Activated T-helper 17 cell treated with anti-CD3 and anti-CD28 coated beads, Interleukin-2, amount 50 U/mL, for 72 hours (primary cell): ENCODE data around the gene POLA1. TPM values are rescaled to one million over a fixed set of nuclear protein-coding genes. Genes with fewer than 3 reads are reported as not detected.

Source experiments
- ATAC-seq: fragments of 150-1000 bp; cut with Tn5 transposase; replicated peaks from 2 replicates; pipeline ENCODE4 v1.10.0; 2021; ENCODE audit warnings: mild to moderate bottlenecking, moderate library complexity
- H3K27ac Mint-ChIP-seq: one replicate; pipeline ENCODE4 v1.8.0; 2022; ENCODE audit warnings: mixed read lengths
- H3K27me3 Mint-ChIP-seq: one replicate; pipeline ENCODE4 v1.8.0; 2022; ENCODE audit warnings: mixed read lengths
- H3K36me3 Mint-ChIP-seq: one replicate; pipeline ENCODE4 v1.8.0; 2022; ENCODE audit warnings: low read depth, mild to moderate bottlenecking, mixed read lengths
- H3K4me1 Mint-ChIP-seq: one replicate; pipeline ENCODE4 v1.8.0; 2022; ENCODE audit warnings: mixed read lengths
- H3K4me3 Mint-ChIP-seq: one replicate; pipeline ENCODE4 v1.8.0; 2022; ENCODE audit warnings: mild to moderate bottlenecking, mixed read lengths
- H3K9me3 Mint-ChIP-seq: one replicate; pipeline ENCODE4 v1.8.0; 2022; ENCODE audit warnings: mixed read lengths
- total RNA-seq, 2 donors: library from RNA; stranded (reverse); gene quantifications; one replicate each; pipeline ENCODE4 v1.2.3, GENCODE V29; 2022

Gene POLA1
- total RNA-seq, 2 donors from 2014 or later = 36.8 to 41.9 TPM

GRCh38 chrX:25029288-25029825 lies 335.6 kb downstream of the POLA1 start:
- ATAC-seq = no peak
- Mint-ChIP-seq H3K36me3 (no peaks in the 10 kb centered on the region), H3K9me3 (no peaks in the 10 kb centered on the region), H3K27me3 (peaks cover 15% of the 10 kb centered on the region), H3K4me1 (no peaks in the 10 kb centered on the region), H3K27ac (no peak overlapping the region), H3K4me3 (no peak overlapping the region)

- Mint-ChIP-seq H3K36me3 (no peaks in the 10 kb centered on the region), H3K9me3 (no peaks in the 10 kb centered on the region), H3K4me1 (no peaks in the 10 kb centered on the region), H3K27me3 (peaks cover 3% of the 10 kb centered on the region), H3K4me3 (no peak overlapping the region), H3K27ac (no peak overlapping the region)
- ATAC-seq = no peak
Observed at GRCh38 chrX:25034889-25035288, 341.2 kb downstream of the POLA1 start.

GRCh38 chrX:25039036-25039435 lies 345.3 kb downstream of the POLA1 start:
- no peak for ATAC-seq
- no peaks in the 10 kb centered on the region for H3K36me3 Mint-ChIP-seq
- H3K27ac Mint-ChIP-seq = no peak overlapping the region
- H3K4me3 Mint-ChIP-seq = no peak overlapping the region
- H3K9me3 Mint-ChIP-seq = no peaks in the 10 kb centered on the region
- H3K4me1 Mint-ChIP-seq = no peaks in the 10 kb centered on the region
- H3K27me3 Mint-ChIP-seq = peaks cover 3% of the 10 kb centered on the region

- no peak for ATAC-seq
- Mint-ChIP-seq H3K4me1 (no peaks in the 10 kb centered on the region), H3K4me3 (no peak overlapping the region), H3K9me3 (no peaks in the 10 kb centered on the region), H3K27ac (no peak overlapping the region), H3K27me3 (no peaks in the 10 kb centered on the region), H3K36me3 (no peaks in the 10 kb centered on the region)
Observed at GRCh38 chrX:25043192-25043591, 349.5 kb downstream of the POLA1 start.

Other genes starting within 250 kb of the POLA1 start
- 10 to 100 TPM; 45.1 to 82.3 TPM for gene PDK3, start 228.6 kb upstream of the POLA1 start, total RNA-seq
- gene PCYT1B, start 46.6 kb upstream of the POLA1 start, total RNA-seq = under 1 TPM; 0.19 to 0.29 TPM